Right kidney (tissue), 1 donor: ENCODE results near the gene NUP54.

ENCODE experiments used
- DNase-seq: peaks from one replicate; pipeline ENCODE4 v3.0.0-alpha.2; 2016

Gene NUP54

DNA sequence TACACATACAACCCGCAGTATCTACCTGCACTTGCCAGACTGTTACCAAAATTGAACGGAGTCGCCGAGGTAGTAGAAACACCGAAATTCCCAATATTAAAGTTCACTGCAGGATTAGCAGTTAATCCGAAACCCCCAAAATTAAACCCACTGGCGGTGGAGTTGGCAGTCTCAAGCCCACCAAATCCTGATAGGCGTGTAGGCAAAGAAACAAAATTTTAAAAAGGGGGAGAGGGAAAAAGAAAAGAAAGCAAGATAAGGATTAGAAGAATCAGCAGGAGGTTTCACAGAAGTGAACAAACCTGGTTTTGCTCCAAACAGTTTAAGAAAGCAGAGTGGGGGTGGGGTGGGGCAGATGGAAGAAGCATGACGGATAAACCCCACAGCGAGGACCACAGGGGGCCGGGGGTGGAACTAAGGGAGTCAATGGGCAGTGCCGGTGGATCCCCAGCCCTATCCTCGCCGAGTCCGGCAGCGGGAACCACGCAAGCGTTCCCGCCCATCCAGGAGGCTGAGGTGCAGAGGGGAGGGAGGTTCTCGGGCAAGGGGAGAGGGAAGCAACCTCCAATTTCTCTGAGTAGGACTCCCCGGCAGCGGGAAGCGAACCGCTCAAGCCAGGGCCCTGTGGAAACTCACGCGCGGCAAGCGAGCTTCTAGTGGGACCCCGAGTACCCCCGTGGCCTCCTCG lies 599 bp downstream of the NUP54 start:
- DNase-seq = no peak

DNA sequence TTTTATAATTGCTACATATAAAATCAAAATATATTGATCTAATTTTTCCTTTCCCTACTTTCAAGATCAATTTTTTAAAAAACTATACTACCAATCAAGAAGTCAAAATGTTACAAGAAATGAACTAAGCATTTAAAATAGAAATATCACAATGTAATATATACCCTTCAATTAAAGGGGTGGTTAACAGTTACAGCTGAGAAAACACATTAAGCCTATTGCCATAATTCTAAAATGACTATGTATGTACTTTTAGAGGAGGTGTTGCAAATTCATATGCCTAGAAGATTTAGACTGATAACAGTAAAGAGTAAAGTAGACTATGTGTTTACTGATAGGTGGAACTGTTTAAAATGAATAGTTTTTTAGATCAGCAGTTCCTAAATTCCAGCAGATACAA lies 3.7 kb downstream of the NUP54 start:
- no peak for DNase-seq

DNA sequence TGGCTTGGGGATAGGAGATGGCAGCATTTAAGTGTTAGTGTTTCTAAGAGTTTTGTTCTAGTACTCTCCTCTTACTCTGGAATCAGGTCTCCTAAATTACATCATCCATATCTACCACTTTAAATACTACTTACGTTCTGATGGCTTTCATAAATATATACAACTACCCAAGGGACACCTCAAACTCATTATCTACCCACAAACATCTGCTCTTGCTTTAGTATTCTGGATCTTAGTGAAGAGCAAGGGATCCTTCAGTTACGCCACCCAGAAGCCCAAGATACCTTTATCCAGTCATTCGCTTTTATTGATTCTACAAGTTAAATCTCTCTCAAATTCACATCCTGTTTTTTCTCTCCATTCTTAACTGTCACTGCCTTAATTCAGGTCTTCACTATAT lies 7.0 kb downstream of the NUP54 start:
- no peak for DNase-seq

DNA sequence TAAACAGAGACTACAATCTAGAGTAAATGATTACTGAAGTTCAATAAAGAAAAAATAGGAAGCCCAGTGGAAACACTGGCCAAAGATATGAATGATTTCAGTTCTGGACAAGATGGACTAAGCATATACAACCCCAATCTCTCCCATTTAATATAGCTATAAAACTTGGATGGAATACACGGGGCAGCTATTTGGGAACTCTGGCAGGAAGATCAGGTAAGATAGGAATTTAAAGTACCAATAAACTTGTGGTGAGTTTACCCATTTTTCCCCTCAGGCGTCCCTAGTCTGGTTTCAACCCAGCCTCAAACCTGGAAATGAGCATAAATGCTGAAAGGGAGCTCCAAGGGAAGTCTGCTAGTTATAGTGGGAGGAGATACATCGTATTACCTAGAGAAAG lies 20.4 kb downstream of the NUP54 start:
- DNase-seq = no peak

DNA sequence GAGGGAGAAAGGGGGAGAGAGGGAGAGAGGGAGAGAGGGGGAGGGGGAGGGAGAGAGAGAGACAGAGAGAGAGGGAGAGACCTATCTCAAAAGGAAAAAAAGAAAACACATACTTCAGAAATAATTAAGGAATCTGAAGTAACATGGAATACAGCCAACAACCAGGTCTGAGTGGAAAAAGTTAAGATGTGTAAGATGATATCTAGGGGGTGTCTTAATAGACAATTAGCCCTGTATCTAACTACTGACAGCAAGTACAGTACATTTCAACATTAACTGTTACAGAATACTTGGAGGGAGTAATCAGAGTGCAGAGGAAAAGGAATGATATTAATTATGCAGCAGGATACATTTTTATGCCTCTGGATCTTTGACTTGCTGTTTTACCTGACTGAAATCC lies 22.4 kb downstream of the NUP54 start:
- no peak for DNase-seq

DNA sequence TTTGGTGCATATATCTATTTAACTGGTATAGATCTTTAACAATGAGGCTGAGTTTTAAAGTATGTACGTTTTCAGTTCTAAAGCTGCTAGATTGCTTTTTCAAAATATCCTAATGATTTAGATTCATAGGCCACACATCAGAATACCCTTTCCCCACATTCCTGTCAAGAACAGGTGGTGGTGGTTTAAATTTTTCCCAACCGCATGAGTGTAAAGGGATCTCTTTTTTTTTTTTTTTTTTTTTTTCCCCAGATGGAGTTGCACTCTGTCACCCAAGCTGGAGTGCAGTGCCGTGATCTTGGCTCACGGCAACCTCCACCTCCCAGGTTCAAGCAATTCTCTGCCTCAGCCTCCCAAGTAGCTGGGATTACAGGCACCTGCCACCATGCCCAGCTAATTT lies 28.0 kb downstream of the NUP54 start:
- no peak for DNase-seq

DNA sequence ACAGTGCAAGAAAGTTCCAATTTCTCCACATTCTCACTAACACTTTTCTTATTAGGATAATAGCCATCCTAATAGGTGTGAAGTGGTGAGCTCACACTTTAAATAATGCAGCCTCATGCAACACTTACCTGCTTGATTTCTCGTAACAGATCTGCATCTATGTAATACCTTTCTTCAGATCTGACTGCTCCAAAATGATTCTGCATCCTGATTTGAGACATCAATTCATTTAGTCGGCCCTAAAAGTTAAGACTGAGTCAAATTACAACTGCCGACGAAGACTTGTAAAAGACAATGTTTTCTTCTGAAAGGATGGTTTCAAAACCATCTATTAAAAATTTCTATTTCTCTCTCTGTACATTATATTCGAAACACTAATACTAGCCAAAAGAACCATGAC lies 30.7 kb downstream of the NUP54 start:
- no peak for DNase-seq

DNA sequence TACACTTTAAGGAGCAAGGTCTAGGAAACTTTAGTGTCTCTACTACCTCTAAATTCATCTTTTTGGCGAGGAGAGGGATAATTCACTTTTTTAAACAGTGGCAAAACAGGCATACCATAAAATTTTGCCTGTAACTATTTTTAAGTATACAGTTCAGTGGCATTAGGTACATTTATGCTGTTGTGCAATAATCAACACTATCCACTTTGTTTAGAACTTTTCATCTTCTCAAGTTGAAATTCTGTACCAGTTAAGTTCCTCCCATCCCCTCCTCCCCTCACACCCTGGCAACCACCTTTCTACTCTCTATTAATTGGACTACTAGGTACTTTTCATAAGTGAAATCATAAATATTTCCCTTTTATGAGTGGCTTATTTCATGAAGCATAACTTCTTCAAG lies 31.4 kb downstream of the NUP54 start:
- no peak for DNase-seq

DNA sequence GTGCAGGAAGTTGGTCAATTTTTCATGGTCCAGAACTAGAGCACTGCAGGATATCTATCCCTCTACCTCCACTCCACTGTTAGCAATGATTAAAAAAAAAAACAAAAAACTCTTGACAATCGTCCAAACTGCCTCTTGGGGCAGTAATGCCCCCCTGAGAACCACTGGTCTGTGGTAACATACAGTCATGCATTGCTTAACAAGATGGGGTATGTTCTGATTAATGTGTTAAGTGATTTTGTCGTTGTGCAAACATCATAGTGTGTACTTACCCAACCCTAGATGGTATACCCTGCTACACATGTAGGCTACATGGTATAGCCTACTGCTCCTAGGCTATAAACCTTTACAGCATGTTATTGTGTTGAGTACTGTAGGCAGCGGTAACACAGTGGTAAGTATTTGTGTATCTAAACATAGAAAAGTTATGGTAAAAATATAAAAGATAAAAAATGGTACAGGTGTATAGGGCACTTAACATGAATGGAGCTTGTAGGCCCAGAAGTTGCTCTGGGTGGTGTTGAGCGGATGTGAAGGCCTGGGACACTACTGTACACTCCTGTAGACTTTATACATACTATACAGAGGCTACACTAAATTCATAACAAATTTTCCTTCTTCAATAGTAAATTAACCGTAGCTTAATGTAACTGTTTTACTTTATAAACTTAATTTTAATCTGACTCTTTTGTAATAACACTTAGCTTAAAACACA lies 39.6 kb downstream of the NUP54 start:
- no peak for DNase-seq

DNA sequence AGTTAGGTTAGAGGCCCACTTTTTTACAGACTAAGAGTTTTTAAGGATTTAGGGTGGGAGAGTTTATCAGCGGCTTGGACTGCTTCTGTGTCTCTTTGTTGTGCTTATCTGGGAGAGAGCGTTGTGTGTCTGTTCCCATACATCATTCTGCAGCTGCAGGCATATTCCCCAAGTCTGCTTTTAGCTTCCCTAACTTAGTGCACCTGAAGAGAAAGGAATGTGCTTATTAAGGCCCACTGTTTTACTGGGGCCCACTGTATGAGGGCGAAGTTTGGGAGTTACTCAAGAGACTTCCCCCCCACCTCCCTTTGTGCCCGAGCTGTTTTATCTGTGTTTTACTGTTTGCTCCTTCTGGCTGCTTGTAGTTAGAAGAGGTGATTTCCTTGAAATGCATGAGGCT lies 41.8 kb downstream of the NUP54 start:
- DNase-seq = no peak

DNA sequence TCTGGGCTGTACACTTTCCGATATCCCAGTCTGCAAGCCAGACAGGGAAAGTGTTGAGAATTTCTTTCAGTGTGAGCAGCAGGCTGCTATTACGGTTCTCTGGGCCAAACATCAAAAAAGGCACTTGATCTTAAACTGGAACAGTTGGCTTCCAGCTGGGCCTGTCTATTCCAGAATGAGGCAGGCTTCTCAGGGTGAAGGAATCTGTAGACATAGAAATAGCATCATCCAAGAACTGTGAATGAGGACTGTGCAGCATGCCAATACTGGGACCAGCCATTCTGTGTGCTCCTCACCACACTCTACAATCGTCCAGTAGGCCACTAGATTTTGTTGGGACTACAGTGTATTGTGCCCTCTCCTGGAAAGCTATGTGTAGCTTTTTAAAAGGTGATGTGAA lies 42.5 kb downstream of the NUP54 start:
- DNase-seq = no peak

DNA sequence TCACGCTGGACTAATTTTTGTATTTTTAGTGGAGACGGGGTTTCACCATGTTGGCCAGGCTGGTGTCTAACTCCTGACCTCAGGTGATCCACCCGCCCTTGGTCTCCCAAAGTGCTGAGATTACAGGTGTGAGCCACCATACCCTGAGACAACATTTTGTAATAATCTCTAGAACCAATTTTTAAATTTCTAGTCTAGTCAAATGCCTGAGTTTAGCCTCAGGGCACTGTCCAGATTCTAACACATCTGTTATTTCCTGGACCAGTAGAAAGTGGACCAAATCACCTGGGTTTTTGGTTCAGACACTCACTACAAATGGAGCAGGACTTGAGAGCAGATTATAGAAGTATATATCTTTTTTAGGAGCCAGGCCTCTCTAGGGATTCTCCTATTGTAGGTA lies 52.1 kb downstream of the NUP54 start:
- DNase-seq = no peak

DNA sequence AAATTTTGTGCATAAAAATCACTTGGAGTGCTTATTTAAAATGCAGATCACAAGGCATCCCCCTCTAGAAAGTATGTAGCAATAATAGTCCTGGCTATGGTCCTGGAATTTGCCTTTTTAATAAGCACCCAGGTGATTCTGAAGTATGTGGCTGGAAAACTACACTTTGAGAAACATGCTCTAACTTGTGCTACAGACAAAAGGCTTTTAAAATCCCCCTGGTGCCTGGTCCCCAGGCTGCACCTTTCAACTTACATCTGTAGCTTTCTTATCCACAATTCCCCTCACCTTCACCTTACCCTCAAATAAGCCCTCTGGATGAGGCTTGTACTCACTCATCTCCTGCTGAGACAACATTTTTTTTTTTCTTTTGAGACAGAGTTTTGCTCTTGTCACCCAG lies 52.6 kb downstream of the NUP54 start:
- no peak for DNase-seq

DNA sequence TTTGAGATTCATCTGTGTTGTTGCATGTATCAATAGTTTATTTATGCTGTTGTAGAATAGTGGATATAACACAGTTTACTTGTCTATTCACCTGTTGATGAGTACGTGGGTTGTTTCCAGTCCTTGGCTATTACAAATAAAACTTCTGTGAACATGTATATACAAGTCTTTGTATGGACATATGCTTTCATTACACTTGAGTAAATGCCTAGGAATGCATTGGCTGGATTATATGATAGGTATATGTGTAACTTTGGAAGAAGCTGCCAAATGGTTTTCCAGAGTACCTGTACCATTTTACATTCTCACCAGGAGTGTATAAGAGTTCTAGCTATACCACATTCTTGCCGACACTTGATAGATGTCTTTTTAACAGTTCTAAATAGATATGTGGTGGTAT lies 57.1 kb downstream of the NUP54 start:
- no peak for DNase-seq

DNA sequence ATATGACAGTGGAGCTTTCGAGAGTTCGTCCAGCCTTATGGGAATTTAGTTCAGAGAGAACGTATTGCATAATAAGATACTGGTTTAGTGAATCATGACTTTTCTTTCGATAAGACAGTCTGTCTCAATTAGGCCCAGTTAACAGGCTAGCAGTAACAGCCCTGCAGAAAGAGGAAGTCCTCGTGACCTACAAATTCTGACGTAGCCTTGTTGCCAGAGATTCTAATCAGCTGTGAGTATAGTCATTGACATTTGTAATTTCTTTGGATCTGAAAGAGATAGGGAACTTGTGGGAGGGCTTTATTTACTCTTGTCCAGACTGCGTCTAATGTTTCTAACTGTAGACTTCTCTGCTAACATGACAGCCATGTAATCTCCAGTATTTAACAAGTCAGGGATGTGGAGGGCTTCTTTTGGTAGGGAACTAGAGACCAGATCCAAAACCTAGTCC lies 57.9 kb downstream of the NUP54 start:
- DNase-seq = no peak

DNA sequence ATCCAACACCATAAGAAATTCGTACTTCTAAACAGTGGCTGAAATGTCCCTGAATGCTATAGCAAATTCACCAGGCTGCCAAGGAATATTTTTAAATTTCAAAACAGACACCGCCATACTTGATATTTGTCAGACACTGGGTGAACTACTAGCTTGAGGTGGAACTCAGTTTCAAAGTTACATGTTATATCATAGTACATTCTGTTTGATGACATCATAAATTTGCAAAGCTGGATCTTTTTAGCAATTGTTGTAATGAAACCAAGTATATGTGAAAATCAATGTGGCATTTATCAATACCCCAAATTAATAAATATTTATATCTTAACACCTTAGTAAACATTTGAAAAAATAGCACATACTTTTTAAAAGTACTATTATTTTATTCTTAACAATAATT lies 59.5 kb downstream of the NUP54 start:
- DNase-seq = no peak

DNA sequence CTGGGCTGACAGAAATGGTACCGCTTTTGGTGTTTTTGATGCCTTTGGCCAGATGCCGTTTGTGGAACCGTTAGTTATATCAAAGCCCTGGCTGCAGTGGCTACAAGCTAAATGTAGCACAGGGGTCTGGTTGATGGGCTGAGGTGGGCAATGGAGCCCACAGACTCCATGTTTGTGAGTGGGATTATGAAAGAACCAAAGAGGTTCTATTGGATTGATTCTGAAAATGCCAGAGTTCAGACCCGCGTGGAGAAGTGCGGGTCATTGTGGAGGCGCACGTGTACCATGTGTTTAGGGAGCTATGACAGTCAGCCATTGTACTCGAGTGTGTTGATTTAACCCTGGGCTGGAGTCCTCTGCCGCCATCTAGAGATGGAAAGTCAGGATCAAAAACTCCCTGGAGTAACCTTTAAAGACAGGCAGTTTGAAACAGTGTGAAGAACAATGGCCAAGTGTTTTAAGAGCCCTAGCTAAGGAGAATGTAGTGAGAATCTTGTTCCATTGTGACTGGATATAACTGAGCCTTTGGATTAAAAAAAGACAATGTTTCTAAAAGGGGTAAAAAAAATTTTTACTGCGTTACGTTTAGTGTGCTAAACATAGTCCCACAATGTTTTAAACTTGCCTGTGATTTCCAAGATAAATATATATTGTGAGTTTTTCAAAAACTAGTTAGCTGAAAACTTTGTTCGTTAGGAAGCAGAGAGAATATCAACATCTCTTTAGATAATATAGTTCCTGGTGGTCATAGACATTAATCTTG lies 61.0 kb downstream of the NUP54 start:
- DNase-seq = peak; percentile 11

DNA sequence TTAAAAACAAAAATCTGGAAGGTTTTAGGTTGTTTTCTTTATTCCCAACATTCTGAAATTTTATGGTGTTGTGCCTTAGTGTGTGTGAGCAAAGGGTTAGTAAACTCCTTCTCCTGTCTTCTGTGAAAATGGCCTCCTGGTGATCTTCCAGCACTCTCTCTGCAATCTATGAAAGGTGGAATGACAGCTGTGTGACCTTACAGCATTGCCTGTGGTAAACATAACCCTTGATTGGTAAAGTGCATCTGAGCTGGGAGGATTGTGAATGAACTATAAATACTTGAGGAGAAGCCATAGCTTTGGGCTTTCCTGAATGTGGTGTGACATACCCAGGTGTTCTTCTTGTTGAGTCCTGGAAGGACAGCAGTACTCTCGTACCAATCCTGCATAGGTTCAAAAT lies 63.7 kb downstream of the NUP54 start:
- no peak for DNase-seq

DNA sequence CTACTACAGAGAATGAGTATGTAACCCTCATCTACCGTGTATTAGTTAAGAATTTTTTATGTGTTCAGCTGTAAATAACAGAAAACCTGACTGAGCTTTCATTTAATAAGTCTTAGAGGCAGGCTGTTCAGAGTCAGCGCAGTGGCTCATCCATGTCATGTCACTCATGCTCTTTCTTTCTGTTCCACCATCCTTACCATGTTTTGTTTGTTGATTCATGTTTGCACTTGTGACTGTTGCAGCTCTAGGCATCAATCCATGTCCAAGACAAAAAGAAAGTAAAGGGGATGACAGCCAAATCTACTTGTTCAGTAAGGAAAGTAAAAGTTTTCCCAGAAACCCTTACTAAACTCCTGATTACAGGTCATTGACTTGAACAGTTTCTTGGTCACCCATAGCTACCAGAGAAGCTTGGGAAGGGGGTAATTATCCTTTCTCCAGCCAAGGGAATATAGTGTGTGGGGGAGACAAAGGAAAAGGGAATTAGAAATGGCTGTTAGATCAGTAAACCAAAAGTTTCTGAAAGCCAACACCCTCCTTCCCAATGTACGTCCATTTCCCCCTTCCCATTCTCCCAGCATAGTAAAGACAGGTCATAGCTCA lies 64.7 kb downstream of the NUP54 start:
- no peak for DNase-seq

DNA sequence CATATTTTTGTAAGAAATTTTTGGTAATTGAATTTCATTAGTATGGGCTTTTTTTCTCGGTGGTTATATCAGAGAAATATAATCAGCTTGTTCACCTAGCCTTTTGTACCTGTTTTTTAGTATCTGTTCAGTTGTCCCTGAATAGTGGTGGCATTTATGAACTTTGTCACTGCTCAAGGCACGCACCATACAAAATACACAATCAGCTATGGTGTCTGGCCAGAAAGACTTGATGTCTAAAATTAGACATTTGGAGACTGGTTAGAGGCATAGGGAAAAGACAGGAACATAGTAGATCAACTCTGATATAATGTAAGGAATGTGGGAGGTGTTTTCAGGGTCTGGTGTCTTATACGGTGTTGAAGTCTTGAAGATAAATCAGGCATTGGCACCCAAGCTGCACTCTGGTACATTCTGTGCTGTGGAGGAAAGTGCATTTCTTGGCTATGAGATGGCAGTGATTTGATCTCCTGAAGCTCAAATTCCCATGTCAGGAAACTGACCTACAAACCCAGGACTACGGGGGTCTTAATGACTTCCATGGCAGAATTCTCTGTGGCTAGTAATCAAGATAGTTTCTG lies 70.1 kb downstream of the NUP54 start:
- DNase-seq = no peak

DNA sequence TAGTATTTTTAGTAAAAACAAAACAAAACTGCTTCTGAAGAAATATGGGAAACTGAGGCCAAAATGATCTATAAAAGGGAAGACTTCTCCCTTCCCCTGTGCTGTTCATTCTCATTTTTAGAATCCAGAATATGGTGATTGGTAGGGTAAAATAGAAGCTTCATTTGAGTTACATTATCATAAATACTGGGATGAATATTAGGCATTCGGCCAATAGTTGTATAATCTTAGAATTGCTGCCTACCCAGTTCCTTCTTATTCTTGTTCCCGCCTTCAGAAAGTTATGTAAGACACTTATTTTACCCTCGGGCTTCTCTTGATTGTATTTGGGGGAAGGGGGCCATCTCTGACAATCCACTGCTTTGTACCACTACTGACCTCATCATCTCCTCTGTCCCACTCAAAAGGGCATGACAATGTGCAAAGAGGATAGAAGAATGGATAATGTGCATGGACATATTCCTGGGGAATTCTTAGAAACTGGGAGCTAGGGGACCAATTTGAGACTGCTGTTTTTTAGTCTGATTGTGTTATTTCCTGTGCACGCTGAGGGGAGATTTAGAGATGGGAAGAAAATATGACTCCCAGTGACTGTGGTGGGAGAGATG lies 73.1 kb downstream of the NUP54 start:
- no peak for DNase-seq

DNA sequence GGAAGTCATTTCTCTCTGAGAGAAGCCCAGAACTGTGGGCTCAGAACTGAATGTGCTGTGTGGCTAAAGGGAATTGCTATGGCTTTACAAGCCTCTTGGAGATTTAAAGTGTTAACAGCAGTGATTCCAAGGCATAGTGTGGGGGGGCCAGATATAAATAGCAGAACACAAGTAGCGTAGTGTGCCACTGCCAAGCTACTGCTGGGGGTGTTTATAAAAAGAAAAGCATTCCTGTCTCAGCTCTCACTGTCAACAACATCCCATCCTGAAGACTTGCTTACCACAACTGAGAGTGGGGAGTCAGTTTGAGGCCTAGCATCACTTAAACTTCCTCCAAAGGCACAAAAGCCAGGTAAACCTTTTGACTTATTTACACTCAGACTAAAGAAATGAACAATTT lies 73.7 kb downstream of the NUP54 start, which contains the start of gene ART3:
Gene ART3, plus strand, starts transcription at position 242 of the 400 bp plus-strand sequence. CDS start 1,181 bp downstream, outside the sequence.
- no peak for DNase-seq
